C1 segment of cervical spinal cord (tissue), 14 donors: ENCODE measurements around the gene GNAS-AS1.

ENCODE experiments used
- DNase-seq, 14 donors: peaks; one replicate each; lab custom pipeline; 2025; lab: John Stamatoyannopoulos, UW

The GNAS-AS1 gene

DNA sequence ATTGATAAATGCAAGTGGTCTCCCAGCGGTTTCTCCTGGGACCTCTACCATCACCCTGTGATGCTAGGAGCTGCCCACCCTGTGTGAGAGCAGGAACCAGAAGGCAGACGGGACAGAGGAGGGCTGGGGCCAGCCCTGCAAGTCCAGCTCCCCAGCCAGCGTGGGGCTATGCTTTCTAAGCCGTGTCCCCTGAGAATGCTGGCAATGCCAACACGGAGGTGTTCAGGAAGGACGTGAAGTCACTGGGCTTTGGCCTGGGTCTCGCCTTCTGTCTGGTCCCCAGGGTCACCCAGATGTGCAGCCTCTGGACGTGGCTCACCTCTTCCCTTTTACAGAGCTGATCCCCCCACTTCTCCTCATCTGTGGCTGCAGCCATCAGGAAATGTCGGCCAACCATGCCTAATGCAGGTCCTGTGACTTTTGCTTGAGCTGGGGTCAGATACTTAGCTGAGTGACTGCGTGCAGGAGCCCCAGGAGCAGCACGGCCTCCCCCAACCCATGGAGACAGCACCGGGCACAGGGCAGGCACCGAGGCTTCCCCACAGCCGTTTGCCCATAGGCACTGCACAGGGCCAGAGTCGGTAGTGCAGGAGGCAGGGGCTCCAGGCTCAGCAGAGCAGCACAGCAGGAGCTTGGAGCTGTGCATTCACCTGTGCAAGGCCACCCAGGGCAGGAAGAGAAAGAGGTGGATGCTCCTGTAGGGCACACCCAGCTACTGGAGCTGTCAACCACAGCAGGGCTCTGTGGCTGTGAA lies 66.2 kb downstream of the GNAS-AS1 start:
- DNase-seq: no peak

DNA sequence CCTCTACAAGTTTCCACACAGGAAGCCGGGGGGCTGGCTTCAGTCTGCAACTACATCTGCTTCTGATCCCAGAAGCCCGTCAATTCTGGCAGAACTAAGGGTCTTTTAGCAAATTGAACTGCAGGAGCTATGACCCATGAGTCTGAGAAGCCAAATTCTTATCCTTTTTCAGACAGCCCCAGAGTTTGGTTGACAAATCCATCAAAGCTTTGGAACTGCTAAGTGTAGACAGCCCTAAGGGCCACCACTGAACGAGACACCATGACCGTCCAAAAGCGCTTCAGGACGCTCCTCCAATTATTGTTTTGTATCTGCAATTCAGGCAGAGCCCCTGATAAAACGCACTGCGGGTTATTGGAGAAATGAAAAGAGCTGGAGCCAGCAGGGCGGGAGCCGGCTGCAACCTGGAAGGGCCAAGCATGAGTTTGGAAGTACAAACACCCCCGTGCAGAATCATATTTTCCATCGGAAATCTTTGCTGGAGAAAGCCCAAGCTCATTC lies 67.1 kb downstream of the GNAS-AS1 start:
- no peak for DNase-seq

DNA sequence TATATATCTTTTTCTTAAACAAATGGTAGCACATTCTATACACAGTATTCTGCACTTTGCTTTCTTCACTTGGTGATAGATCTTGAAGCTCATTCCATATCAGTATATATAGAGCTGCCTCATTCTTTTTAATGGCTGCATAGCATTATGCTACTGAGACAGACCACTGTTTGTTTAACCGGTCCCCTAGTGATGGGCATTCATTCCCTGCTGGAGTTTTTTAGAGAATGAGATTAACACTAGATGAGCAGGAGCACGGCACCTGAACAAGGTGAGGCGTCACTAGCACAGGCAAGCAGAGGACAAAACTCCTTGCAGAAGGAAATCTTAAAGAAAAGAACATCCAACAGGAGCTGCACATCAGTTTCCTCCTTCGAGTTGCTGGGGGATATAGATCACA lies 69.6 kb downstream of the GNAS-AS1 start:
- DNase-seq: no peak

DNA sequence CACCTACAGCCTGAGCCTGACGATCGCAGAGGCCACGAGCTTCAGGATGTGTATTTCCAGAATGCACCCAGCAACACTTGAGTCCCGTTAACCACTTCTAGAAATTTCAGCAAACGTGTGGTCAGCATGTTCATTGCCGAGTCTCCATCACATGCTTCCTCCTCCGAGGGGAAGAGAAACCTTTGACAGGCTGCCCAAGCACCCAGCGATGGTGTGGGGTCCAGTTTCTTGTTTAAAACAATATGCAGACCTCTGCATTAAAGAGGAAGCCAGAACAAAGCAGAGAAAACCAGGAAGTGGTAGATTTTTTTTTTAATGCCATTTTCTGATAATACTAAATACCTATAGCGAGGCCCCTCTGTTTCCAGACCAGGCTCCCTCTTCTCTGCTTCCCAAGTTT lies 71.9 kb downstream of the GNAS-AS1 start:
- DNase-seq: peak in 1 of 14 donors; percentile 1

DNA sequence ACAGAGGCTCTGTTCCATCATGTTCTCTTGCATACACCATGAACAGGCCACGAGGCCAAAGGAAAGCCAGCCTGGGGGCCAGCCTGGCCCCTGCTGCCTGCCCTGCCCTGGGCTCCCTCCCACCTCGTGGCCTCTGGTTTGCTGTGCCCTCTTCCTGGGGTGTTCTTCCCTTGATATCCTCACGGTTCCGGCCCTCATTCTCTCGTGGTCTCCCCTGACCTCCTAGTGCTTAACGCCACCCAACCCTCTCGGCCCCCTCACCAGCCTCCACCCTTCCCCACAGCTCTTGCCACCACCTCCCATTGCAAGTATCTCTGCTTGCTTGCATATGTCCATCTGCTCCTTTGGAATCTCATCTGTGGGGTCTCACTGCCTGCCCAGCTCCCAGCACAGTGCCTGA lies 73.0 kb downstream of the GNAS-AS1 start:
- DNase-seq: no peak

DNA sequence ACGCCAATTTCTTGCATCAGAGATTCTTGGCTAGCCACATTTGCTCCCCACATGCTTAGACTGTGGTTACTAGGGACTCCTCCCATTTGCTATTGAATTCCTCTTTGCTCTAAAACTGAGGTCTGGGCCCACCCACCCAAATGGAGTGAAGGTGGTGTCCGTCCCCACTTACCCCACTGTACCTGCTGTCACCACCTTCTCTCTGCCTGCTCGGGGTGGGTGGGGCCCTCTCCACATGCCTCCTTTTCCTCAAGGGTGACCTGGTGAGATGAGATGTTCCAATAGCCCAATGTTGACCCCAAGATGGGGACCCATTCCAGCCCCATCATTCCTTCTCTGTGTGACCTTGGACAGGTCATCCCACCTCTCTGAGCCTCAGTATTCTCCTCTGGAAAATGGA lies 74.6 kb downstream of the GNAS-AS1 start:
- DNase-seq: no peak

DNA sequence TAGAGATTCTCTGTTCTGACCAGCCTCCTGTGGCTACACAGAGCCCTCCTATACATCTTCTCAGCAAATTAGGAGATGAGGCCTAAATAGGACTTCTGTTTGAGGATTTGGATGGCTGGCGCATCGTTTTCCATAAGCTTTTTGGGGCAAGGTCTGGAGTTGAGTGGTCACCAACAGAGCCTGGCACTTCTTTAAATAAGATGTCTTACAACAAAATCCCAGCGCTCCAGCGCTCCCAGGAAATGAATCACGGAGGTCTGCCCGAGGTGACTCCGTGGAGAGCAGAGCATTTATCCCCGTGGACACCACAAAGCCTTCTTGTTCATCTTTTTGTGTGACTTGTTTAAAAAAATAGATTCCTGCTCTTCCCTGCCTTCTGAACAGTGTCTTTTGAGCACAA lies 75.3 kb downstream of the GNAS-AS1 start:
- DNase-seq: no peak

DNA sequence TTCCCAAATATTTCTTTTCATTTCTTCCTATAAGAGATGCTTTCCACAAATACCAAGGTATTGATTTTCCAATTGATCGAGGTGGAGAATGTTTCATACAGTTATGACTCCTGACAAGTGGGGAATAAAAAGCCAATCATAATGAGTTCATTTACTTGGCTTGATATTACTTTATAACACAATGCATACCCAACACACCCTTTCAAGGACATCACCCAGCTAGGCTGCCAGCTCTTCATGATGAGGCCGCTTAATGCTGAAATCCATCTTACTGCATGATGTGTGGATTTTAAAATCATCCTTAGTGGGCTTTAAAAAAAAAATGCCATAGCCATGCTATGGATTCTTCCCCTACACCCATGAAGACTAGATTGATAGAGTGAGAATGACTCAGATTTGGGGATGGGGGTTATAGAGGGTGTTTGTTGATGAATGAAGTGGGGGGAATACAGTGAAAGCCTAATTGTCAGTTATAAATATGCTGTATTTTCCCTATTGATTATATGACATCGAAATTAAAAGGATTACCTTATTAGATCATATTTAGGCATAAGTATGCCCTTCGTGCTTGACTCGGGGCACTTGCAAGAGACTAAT lies 75.9 kb downstream of the GNAS-AS1 start:
- DNase-seq: no peak

DNA sequence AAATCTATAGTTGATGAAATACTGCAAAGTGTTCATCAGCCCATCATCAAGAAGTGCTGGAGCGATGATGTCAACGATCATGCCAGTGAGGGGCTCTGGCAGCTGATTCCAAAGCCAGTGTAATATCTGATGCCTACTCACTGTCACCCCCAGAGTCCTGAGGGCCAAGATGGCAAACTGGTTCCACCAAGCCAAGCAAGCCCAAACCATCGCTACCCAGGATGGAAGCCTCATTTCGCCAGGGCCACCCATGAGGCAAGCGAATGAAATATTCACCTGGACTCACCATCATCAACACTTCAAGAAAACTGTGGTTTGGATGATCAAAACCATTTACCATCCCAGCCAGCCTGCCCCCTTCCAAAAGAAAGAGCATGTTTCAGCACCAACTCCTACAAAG lies 76.5 kb downstream of the GNAS-AS1 start:
- DNase-seq: no peak

DNA sequence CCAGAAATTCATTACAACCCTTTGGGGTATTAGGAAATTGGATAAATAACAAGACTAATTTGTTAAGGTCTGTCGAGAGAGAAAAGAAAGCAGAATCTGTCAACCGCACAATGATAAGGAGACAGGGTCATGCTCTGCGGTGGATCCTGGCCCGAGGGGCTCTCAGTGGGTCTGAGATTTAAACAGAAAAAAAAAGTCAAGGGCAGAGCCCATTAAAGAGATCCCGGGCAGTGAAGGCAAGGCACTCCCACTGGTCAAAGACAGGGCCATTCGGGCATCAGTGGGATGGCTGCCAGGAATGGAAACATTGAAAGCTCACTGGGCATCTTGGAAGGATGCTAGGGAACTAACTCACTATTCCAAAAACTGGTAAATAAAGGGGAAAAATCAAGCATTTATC lies 77.9 kb downstream of the GNAS-AS1 start:
- no peak for DNase-seq
